Fibroblast of skin of left quadriceps (primary cell): Measurements from ENCODE around the gene TXK.

Source experiments
- DNase-seq, 2 experiments: peaks; one replicate each; pipeline ENCODE4 v3.0.0-alpha.2; 2013; ENCODE audit warnings: low read depth in 2 of 2

The TXK gene

GRCh38 chr4:48103483-48104139, 30.4 kb downstream of the TXK start:
- DNase-seq, result no peak

GRCh38 chr4:48102303-48102702, 31.7 kb downstream of the TXK start:
- no peak for DNase-seq

- peak; percentile 43 to 46 for DNase-seq
These were observed 33.8 kb downstream of the TXK start for GRCh38 chr4:48100256-48100655.

- no peak for DNase-seq
These were observed 38.6 kb downstream of the TXK start for GRCh38 chr4:48095441-48095840.

- no peak for DNase-seq
These were observed 40.0 kb downstream of the TXK start for GRCh38 chr4:48093991-48094416.

- no peak for DNase-seq
These were observed 43.4 kb downstream of the TXK start for GRCh38 chr4:48090621-48091020.

- no peak for DNase-seq
These were observed 48.0 kb downstream of the TXK start for GRCh38 chr4:48085821-48086589.

- DNase-seq, result no peak
These were observed 51.1 kb downstream of the TXK start for GRCh38 chr4:48082956-48083355.

- no peak for DNase-seq
These were observed 52.9 kb downstream of the TXK start for GRCh38 chr4:48081196-48081595.

- no peak for DNase-seq
These were observed 54.1 kb downstream of the TXK start for GRCh38 chr4:48079972-48080391.

- DNase-seq, result no peak
These were observed 55.0 kb downstream of the TXK start for GRCh38 chr4:48078862-48079655.

- no peak for DNase-seq
These were observed 55.6 kb downstream of the TXK start for GRCh38 chr4:48078425-48078824.

- no peak for DNase-seq
These were observed 59.4 kb downstream of the TXK start for GRCh38 chr4:48074657-48075056.

GRCh38 chr4:48073567-48074103, 60.4 kb downstream of the TXK start:
- no peak for DNase-seq

- DNase-seq, result no peak
These were observed 62.9 kb downstream of the TXK start for GRCh38 chr4:48071191-48071590.

- no peak for DNase-seq
These were observed 65.0 kb downstream of the TXK start for GRCh38 chr4:48069026-48069425.

GRCh38 chr4:48068182-48068581, 65.9 kb downstream of the TXK start:
- no peak for DNase-seq

GRCh38 chr4:48067536-48067935, 66.5 kb downstream of the TXK start:
- DNase-seq, result no peak

- no peak for DNase-seq
These were observed 68.4 kb downstream of the TXK start for GRCh38 chr4:48065587-48066052.

GRCh38 chr4:48064349-48064748, 69.7 kb downstream of the TXK start:
- DNase-seq, result no peak

- no peak for DNase-seq
These were observed 75.2 kb downstream of the TXK start for GRCh38 chr4:48058617-48059530.
